SK-N-SH treated with all-trans-retinoic acid at 6 μM for 48 hours (cell line): Measurements from ENCODE around the gene MGAT5B.

Experiments
- ARNTL ChIP-seq: fragments of 450-650 bp; formaldehyde crosslinking; IDR thresholded peaks from 2 replicates; pipeline ENCODE4 v1.5.0; 2020; ENCODE audit warnings: low read depth, mild to moderate bottlenecking, moderate library complexity, borderline replicate concordance
- ISL1 ChIP-seq: fragments of 250-450 bp; sonication (Bioruptor Pico); IDR thresholded peaks from 2 replicates; pipeline ENCODE4 v2.1.2; 2022; ENCODE audit warnings: mild to moderate bottlenecking, moderate library complexity
- SNAI2 ChIP-seq: fragments of 250-450 bp; sonication (Bioruptor Pico); IDR thresholded peaks from 2 replicates; pipeline ENCODE4 v1.5.0; 2020; ENCODE audit warnings: mild to moderate bottlenecking, moderate library complexity
- TOX ChIP-seq: fragments of 250-450 bp; sonication (Bioruptor Pico); IDR thresholded peaks from 2 replicates; pipeline ENCODE4 v1.8.0; 2021; ENCODE audit warnings: mild to moderate bottlenecking, moderate library complexity, borderline replicate concordance
- TF ChIP-seq, protein P1 (sequence below): fragments of 250-450 bp; sonication (Bioruptor Pico); IDR thresholded peaks from 2 replicates; pipeline ENCODE4 v1.8.0; 2020; ENCODE audit warnings: mild to moderate bottlenecking, moderate library complexity, borderline replicate concordance
- TF ChIP-seq, protein P2 (sequence below): fragments of 250-450 bp; sonication (Bioruptor Pico); IDR thresholded peaks from 2 replicates; pipeline ENCODE4 v1.5.0; 2020; ENCODE audit warnings: mild to moderate bottlenecking, moderate library complexity

DNA sequence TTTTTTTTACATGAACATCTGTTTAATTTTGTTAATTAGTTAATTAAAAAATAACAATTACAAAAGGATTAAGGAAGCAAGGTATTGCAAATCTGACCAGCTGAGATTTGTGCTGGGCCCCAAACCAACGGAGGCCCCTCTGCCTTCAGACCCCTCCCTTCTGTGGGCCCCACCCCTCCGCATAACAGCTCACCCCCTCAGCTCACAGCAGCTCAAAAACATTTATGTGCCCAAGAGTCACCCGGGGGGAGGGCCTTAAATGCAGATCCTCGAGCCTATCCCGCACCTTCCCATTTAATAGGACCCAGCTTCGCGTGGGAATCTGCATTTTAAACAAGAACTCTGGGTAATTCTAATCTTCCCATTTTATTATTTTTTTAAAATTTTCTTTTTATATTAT lies 75.0 kb downstream of the MGAT5B start:
- TF ChIP-seq, protein P1, sequence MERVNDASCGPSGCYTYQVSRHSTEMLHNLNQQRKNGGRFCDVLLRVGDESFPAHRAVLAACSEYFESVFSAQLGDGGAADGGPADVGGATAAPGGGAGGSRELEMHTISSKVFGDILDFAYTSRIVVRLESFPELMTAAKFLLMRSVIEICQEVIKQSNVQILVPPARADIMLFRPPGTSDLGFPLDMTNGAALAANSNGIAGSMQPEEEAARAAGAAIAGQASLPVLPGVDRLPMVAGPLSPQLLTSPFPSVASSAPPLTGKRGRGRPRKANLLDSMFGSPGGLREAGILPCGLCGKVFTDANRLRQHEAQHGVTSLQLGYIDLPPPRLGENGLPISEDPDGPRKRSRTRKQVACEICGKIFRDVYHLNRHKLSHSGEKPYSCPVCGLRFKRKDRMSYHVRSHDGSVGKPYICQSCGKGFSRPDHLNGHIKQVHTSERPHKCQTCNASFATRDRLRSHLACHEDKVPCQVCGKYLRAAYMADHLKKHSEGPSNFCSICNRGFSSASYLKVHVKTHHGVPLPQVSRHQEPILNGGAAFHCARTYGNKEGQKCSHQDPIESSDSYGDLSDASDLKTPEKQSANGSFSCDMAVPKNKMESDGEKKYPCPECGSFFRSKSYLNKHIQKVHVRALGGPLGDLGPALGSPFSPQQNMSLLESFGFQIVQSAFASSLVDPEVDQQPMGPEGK (CRISPR knock-in tag), result no peak
- TF ChIP-seq ISL1 (no peak), TOX (CRISPR knock-in tag) (no peak), ARNTL (CRISPR knock-in tag) (no peak), SNAI2 (CRISPR knock-in tag) (no peak)
- TF ChIP-seq, protein P2, sequence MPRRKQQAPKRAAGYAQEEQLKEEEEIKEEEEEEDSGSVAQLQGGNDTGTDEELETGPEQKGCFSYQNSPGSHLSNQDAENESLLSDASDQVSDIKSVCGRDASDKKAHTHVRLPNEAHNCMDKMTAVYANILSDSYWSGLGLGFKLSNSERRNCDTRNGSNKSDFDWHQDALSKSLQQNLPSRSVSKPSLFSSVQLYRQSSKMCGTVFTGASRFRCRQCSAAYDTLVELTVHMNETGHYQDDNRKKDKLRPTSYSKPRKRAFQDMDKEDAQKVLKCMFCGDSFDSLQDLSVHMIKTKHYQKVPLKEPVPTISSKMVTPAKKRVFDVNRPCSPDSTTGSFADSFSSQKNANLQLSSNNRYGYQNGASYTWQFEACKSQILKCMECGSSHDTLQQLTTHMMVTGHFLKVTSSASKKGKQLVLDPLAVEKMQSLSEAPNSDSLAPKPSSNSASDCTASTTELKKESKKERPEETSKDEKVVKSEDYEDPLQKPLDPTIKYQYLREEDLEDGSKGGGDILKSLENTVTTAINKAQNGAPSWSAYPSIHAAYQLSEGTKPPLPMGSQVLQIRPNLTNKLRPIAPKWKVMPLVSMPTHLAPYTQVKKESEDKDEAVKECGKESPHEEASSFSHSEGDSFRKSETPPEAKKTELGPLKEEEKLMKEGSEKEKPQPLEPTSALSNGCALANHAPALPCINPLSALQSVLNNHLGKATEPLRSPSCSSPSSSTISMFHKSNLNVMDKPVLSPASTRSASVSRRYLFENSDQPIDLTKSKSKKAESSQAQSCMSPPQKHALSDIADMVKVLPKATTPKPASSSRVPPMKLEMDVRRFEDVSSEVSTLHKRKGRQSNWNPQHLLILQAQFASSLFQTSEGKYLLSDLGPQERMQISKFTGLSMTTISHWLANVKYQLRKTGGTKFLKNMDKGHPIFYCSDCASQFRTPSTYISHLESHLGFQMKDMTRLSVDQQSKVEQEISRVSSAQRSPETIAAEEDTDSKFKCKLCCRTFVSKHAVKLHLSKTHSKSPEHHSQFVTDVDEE, result no peak
